Skeletal muscle tissue (tissue), 4 donors: ENCODE measurements around the gene NCAM1. TPM values are rescaled to one million over a fixed set of nuclear protein-coding genes. Genes with fewer than 3 reads are reported as not detected.
"Not testable (repeated sequence)": the region's sequence is repeated elsewhere in the genome, so short reads cannot be mapped to it uniquely, and the experiment has no call there.

ENCODE experiments used
- H3K27ac ChIP-seq: one replicate; pipeline ENCODE4 v1.7.0; 2013; ENCODE audit warnings: mild to moderate bottlenecking, low read depth, low read length, inconsistent platforms
- H3K27me3 ChIP-seq, 3 donors: one replicate each; pipeline ENCODE4 v1.7.0; 2013; ENCODE audit warnings: low read length in 3 of 3; ENCODE audit not compliant: control insufficient read depth in 3 of 3, insufficient read depth in 3 of 3
- H3K36me3 ChIP-seq, 3 donors: one replicate each; pipeline ENCODE4 v1.7.0; 2013; ENCODE audit warnings: low read length in 3 of 3; ENCODE audit not compliant: control insufficient read depth in 3 of 3, insufficient read depth in 3 of 3
- H3K4me1 ChIP-seq, 3 donors: one replicate each; pipeline ENCODE4 v1.7.0; 2013; ENCODE audit warnings: low read length in 3 of 3, mild to moderate bottlenecking in 3 of 3; ENCODE audit not compliant: control insufficient read depth in 3 of 3, insufficient read depth in 3 of 3
- H3K4me3 ChIP-seq, 3 donors: one replicate each; pipeline ENCODE4 v1.7.0; 2013; ENCODE audit warnings: low read length in 3 of 3
- H3K9ac ChIP-seq, 3 donors: one replicate each; pipeline ENCODE4 v1.7.0; 2013; ENCODE audit warnings: low read length in 3 of 3, mild to moderate bottlenecking in 3 of 3, moderate library complexity in 2 of 3, low read depth in 1 of 3
- H3K9me3 ChIP-seq, 3 donors: one replicate each; pipeline ENCODE4 v1.7.0; 2013; ENCODE audit warnings: low read length in 3 of 3; ENCODE audit not compliant: control insufficient read depth in 3 of 3
- total RNA-seq: library from RNA; depleted of rRNA; stranded (reverse); fragments of >200 nt; gene quantifications from one replicate; pipeline ENCODE4 v1.2.3, GENCODE V29; 2014
- donor health status: Osteomylitis.

NCAM1 gene
- total RNA-seq, 1 donor from 2014 or later = 63.7 TPM

- not testable (repeated sequence) for H3K27ac ChIP-seq, H3K9ac ChIP-seq, H3K4me1 ChIP-seq, H3K36me3 ChIP-seq, H3K4me3 ChIP-seq, H3K9me3 ChIP-seq
- H3K27me3 ChIP-seq = peaks cover 9 to 12% (median 11%) of the 10 kb centered on the region in 3 donors
Measured at GRCh38 chr11:113298496-113298895, 337.3 kb downstream of the NCAM1 start.

GRCh38 chr11:113304916-113305315 is 343.7 kb downstream of the NCAM1 start:
- H3K4me1 ChIP-seq = peaks cover 0 to 8% (median 2%) of the 10 kb centered on the region in 3 donors
- no peaks in the 10 kb centered on the region for H3K9me3 ChIP-seq
- H3K9ac ChIP-seq = no peak overlapping the region
- H3K27me3 ChIP-seq = no peaks in the 10 kb centered on the region
- H3K4me3 ChIP-seq = no peak overlapping the region
- H3K36me3 ChIP-seq = no peaks in the 10 kb centered on the region
- H3K27ac ChIP-seq = no peak overlapping the region

- Histone ChIP-seq H3K4me3 (no peak overlapping the region), H3K9me3 (no peaks in the 10 kb centered on the region), H3K9ac (no peak overlapping the region), H3K27ac (no peak overlapping the region), H3K27me3 (no peaks in the 10 kb centered on the region), H3K4me1 (peaks cover 0 to 8% (median 2%) of the 10 kb centered on the region in 3 donors), H3K36me3 (no peaks in the 10 kb centered on the region)
Measured at GRCh38 chr11:113305440-113306336, 344.5 kb downstream of the NCAM1 start.

- Histone ChIP-seq H3K9ac (no peak overlapping the region), H3K4me3 (no peak overlapping the region), H3K9me3 (no peaks in the 10 kb centered on the region), H3K27ac (no peak overlapping the region), H3K36me3 (no peaks in the 10 kb centered on the region), H3K27me3 (no peaks in the 10 kb centered on the region), H3K4me1 (peaks cover 2 to 9% (median 2%) of the 10 kb centered on the region in 3 donors)
Measured at GRCh38 chr11:113308601-113309000, 347.4 kb downstream of the NCAM1 start.

- H3K9me3 ChIP-seq = no peaks in the 10 kb centered on the region
- no peak overlapping the region for H3K4me3 ChIP-seq
- peaks cover 0 to under 1% (median 0%) of the 10 kb centered on the region in 3 donors for H3K36me3 ChIP-seq
- H3K27me3 ChIP-seq = no peaks in the 10 kb centered on the region
- H3K9ac ChIP-seq = no peak overlapping the region
- H3K27ac ChIP-seq = no peak overlapping the region
- H3K4me1 ChIP-seq = peaks cover 13 to 21% (median 15%) of the 10 kb centered on the region in 3 donors
Measured at GRCh38 chr11:113311536-113311935, 350.3 kb downstream of the NCAM1 start.

GRCh38 chr11:113313601-113314000 is 352.4 kb downstream of the NCAM1 start:
- no peaks in the 10 kb centered on the region for H3K9me3 ChIP-seq
- no peak overlapping the region for H3K9ac ChIP-seq
- no peaks in the 10 kb centered on the region for H3K27me3 ChIP-seq
- H3K27ac ChIP-seq = no peak overlapping the region
- H3K4me1 ChIP-seq = peaks cover 13 to 26% (median 15%) of the 10 kb centered on the region in 3 donors
- H3K36me3 ChIP-seq = peaks cover 0 to 15% (median 7%) of the 10 kb centered on the region in 3 donors
- H3K4me3 ChIP-seq = peak overlapping the region in 1 of 3 donors; percentile 81

- Histone ChIP-seq H3K9ac (peak overlapping the region; percentile 57 to 69 (median 63)), H3K27ac (no peak overlapping the region), H3K9me3 (no peaks in the 10 kb centered on the region), H3K27me3 (no peaks in the 10 kb centered on the region), H3K4me3 (peak overlapping the region; percentile 81 to 95 (median 90)), H3K36me3 (peaks cover 0 to 19% (median 11%) of the 10 kb centered on the region in 3 donors), H3K4me1 (peaks cover 13 to 26% (median 15%) of the 10 kb centered on the region in 3 donors)
Measured at GRCh38 chr11:113314065-113314388, 352.8 kb downstream of the NCAM1 start.

- Histone ChIP-seq H3K9ac (peak within 1 kb of the TSS; percentile 84 to 89 (median 87)), H3K4me3 (peak within 1 kb of the TSS; percentile 87 to 95 (median 90)), H3K27ac (peak within 1 kb of the TSS; percentile 81), H3K9me3 (no peaks in the 10 kb centered on the region), H3K27me3 (no peaks in the 10 kb centered on the region), H3K36me3 (peaks cover 0 to 22% (median 13%) of the 10 kb centered on the region in 3 donors), H3K4me1 (peaks cover 13 to 26% (median 15%) of the 10 kb centered on the region in 3 donors)
Measured at GRCh38 chr11:113314389-113315301, 353.4 kb downstream of the NCAM1 start, which contains the start of gene TTC12. TTC12 (plus strand) TSS chr11:113314583; CDS start chr11:113316258, 1,675 bp downstream.

- H3K9ac ChIP-seq = no peak overlapping the region
- H3K9me3 ChIP-seq = no peaks in the 10 kb centered on the region
- H3K27ac ChIP-seq = peak overlapping the region; percentile 81
- H3K4me1 ChIP-seq = peaks cover 13 to 26% (median 15%) of the 10 kb centered on the region in 3 donors
- H3K4me3 ChIP-seq = peak overlapping the region in 1 of 3 donors; percentile 90
- H3K27me3 ChIP-seq = no peaks in the 10 kb centered on the region
- H3K36me3 ChIP-seq = peaks cover 2 to 31% (median 13%) of the 10 kb centered on the region in 3 donors
Measured at GRCh38 chr11:113315811-113316210, 354.6 kb downstream of the NCAM1 start.
